ENCODE data around the gene RPS5.

Gene RPS5

GRCh38 chr19:58385891-58386575 lies 1.0 kb upstream of the RPS5 start:
- DNase-seq = peak; percentile 35

- peak; percentile 8 for DNase-seq
Measured at GRCh38 chr19:58387338-58388174, 487 bp downstream of the RPS5 start.

- DNase-seq = no peak
Measured at GRCh38 chr19:58388175-58388526, 1.1 kb downstream of the RPS5 start.

- DNase-seq = no peak
Measured at GRCh38 chr19:58392945-58393724, 6.1 kb downstream of the RPS5 start.

GRCh38 chr19:58393725-58394033 lies 6.6 kb downstream of the RPS5 start:
- no peak for DNase-seq

GRCh38 chr19:58394821-58395219 lies 7.8 kb downstream of the RPS5 start:
- peak; percentile 16 for DNase-seq

- DNase-seq = peak; percentile 33
Measured at GRCh38 chr19:58395220-58395978, 8.3 kb downstream of the RPS5 start, which contains the start of gene RNF225. Gene RNF225, plus strand, starts transcription at chr19:58395656. Its CDS starts 434 bp downstream, at chr19:58396090.

GRCh38 chr19:58395979-58396627 lies 9.0 kb downstream of the RPS5 start:
- DNase-seq = peak; percentile 30

GRCh38 chr19:58396691-58397532 lies 9.8 kb downstream of the RPS5 start:
- no peak for DNase-seq

- peak; percentile 8 for DNase-seq
Measured at GRCh38 chr19:58397533-58398037, 10.5 kb downstream of the RPS5 start.

- no peak for DNase-seq
Measured at GRCh38 chr19:58398087-58398486, 11.0 kb downstream of the RPS5 start.

GRCh38 chr19:58398545-58398944 lies 11.5 kb downstream of the RPS5 start:
- DNase-seq = no peak

GRCh38 chr19:58399903-58400302 lies 12.8 kb downstream of the RPS5 start:
- no peak for DNase-seq

GRCh38 chr19:58400316-58400915 lies 13.3 kb downstream of the RPS5 start:
- DNase-seq = peak; percentile 66

GRCh38 chr19:58400916-58401839 lies 14.1 kb downstream of the RPS5 start:
- DNase-seq = peak; percentile 99

- DNase-seq = no peak
Measured at GRCh38 chr19:58401840-58402421, 14.9 kb downstream of the RPS5 start.

GRCh38 chr19:58403920-58404478 lies 16.9 kb downstream of the RPS5 start:
- DNase-seq = peak; percentile 38

GRCh38 chr19:58406818-58407657 lies 20.0 kb downstream of the RPS5 start:
- DNase-seq = peak; percentile 55

Measured in hematopoietic multipotent progenitor cell treated with erythropoietin and hydrocortisone succinate and interleukin-3 and kit ligand, for 8 days (in vitro differentiated cells).